ENCODE measurements around the gene OPALIN. TPM values are rescaled to one million over a fixed set of nuclear protein-coding genes. Genes with fewer than 3 reads are reported as not detected.
"Not testable (repeated sequence)": the region's sequence is repeated elsewhere in the genome, so short reads cannot be mapped to it uniquely, and the experiment has no call there.

The OPALIN gene
- total RNA-seq, 4 donors from 2014 or later = not detected

- no peak for DNase-seq (ENCODE audit: extremely low spot score)
- TF ChIP-seq POLR2A (IDR thresholded peaks at IDR 0.05; ENCODE audit: low read depth) = no peak
- no peak for TF ChIP-seq POLR2AphosphoS5 (IDR thresholded peaks at IDR 0.05)
- no peak for TF ChIP-seq CTCF (IDR thresholded peaks at IDR 0.05)
- no peak for TF ChIP-seq EP300 (IDR thresholded peaks at IDR 0.05)
- 51% methylated on average over 3 of the region's 3 CpGs for WGBS
Observed at GRCh38 chr10:96309628-96310320, 49.0 kb downstream of the OPALIN start.

GRCh38 chr10:96308854-96309253 is 49.9 kb downstream of the OPALIN start:
- H3K27me3 ChIP-seq; H3K9me3 ChIP-seq; intact Hi-C loops (cut with DNase I); H3K36me3 ChIP-seq; H3K27ac ChIP-seq (replicated peaks in 1 of 4); DNase-seq (ENCODE audit: extremely low spot score); H3K4me3 ChIP-seq: not testable (repeated sequence)
- 63% methylated on average over 4 of the region's 4 CpGs for WGBS
- peaks cover 10 to 19% (median 18%) of the 10 kb centered on the region in 4 donors for H3K4me1 ChIP-seq

More at GRCh38 chr10:96309628-96310320, 49.0 kb downstream of the OPALIN start:
- Histone ChIP-seq H3K27me3 (no peaks in the 10 kb centered on the region), H3K9me3 (no peaks in the 10 kb centered on the region), H3K4me3 (no peak overlapping the region), H3K27ac (replicated peaks in 1 of 4) (peak overlapping the region in 3 of 4 donors; percentile 24 to 45 (median 42)), H3K4me1 (peaks cover 10 to 19% (median 18%) of the 10 kb centered on the region in 4 donors), H3K36me3 (no peaks in the 10 kb centered on the region)
- intact Hi-C loops (cut with DNase I) = no loop called here

- Histone ChIP-seq H3K27me3 (no peaks in the 10 kb centered on the region), H3K4me3 (no peak overlapping the region), H3K36me3 (no peaks in the 10 kb centered on the region), H3K9me3 (no peaks in the 10 kb centered on the region), H3K4me1 (peaks cover 10 to 19% (median 18%) of the 10 kb centered on the region in 4 donors), H3K27ac (replicated peaks in 1 of 4) (no peak overlapping the region)
- intact Hi-C loops (cut with DNase I) = no loop called here
- 73% methylated on average over 8 of the region's 8 CpGs for WGBS
- DNase-seq (ENCODE audit: extremely low spot score) = no peak
- TF ChIP-seq EP300 (IDR thresholded peaks at IDR 0.05) (no peak), CTCF (IDR thresholded peaks at IDR 0.05) (no peak), POLR2AphosphoS5 (IDR thresholded peaks at IDR 0.05) (no peak), POLR2A (IDR thresholded peaks at IDR 0.05; ENCODE audit: low read depth) (no peak)
Observed at GRCh38 chr10:96306516-96306915, 52.3 kb downstream of the OPALIN start.

DNA sequence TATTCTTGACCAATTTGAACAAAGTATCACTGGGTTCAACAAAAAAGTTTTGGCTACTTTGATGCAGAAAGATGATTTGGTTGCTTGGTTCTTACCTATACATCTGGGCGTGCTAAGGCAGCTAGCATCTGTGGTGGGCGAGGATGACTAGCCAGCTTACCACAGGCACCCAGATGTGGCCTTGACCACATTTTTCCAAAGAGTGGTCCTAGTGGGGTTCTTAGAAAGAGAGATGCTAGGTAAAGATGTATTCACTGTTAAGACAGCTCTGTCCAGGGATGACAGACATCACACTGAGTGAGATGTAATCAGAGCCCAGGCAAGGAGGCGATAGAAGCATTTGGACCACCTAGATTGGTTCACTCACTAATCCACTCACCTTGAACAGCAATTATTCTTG is 53.8 kb downstream of the OPALIN start:
- no peak for DNase-seq (ENCODE audit: extremely low spot score)
- Histone ChIP-seq H3K4me3 (no peak overlapping the region), H3K9me3 (no peaks in the 10 kb centered on the region), H3K36me3 (no peaks in the 10 kb centered on the region), H3K4me1 (peaks cover 10 to 14% (median 13%) of the 10 kb centered on the region in 4 donors), H3K27ac (replicated peaks in 1 of 4) (no peak overlapping the region), H3K27me3 (no peaks in the 10 kb centered on the region)
- WGBS = 91% methylated on average over 3 of the region's 3 CpGs
- TF ChIP-seq CTCF (IDR thresholded peaks at IDR 0.05) (no peak), POLR2A (IDR thresholded peaks at IDR 0.05; ENCODE audit: low read depth) (no peak), POLR2AphosphoS5 (IDR thresholded peaks at IDR 0.05) (no peak), EP300 (IDR thresholded peaks at IDR 0.05) (no peak)
- intact Hi-C loops (cut with DNase I) = no loop called here

GRCh38 chr10:96304230-96304629 is 54.6 kb downstream of the OPALIN start, which contains the start of gene DNTT:
Gene DNTT, plus strand, starts transcription at chr10:96304434. Its CDS starts 64 bp downstream, at chr10:96304498.
- 88% methylated on average over 7 of the region's 8 CpGs for WGBS
- TF ChIP-seq CTCF (IDR thresholded peaks at IDR 0.05) (no peak), POLR2A (IDR thresholded peaks at IDR 0.05; ENCODE audit: low read depth) (no peak), EP300 (IDR thresholded peaks at IDR 0.05) (no peak), POLR2AphosphoS5 (IDR thresholded peaks at IDR 0.05) (no peak)

More at GRCh38 chr10:96304230-96304629, 54.6 kb downstream of the OPALIN start, which contains the start of gene DNTT:
- Histone ChIP-seq H3K4me3 (no peak within 1 kb of the TSS), H3K27ac (replicated peaks in 1 of 4) (no peak within 1 kb of the TSS), H3K4me1 (peaks cover 3 to 6% (median 5%) of the 10 kb centered on the region in 4 donors), H3K36me3 (no peaks in the 10 kb centered on the region), H3K27me3 (no peaks in the 10 kb centered on the region), H3K9me3 (no peaks in the 10 kb centered on the region)
- DNase-seq (ENCODE audit: extremely low spot score) = no peak
- intact Hi-C loops (cut with DNase I) = no loop called here

Data from esophagus muscularis mucosa (tissue), 4 donors.